H9 (cell line): ENCODE data around the gene TSPAN5. TPM values are rescaled to one million over a fixed set of nuclear protein-coding genes. Genes with fewer than 3 reads are reported as not detected.

ENCODE experiments used
- DNase-seq: peaks from one replicate; pipeline ENCODE4 v3.0.0-alpha.2; 2017
- H2AFZ ChIP-seq: one replicate; pipeline ENCODE4 v1.6.1; 2013; ENCODE audit warnings: mild to moderate bottlenecking, low read length, control low read depth, moderate library complexity
- H2AK5ac ChIP-seq: 2 replicates; pipeline ENCODE4 v1.6.1; 2013; ENCODE audit warnings: low read length, control low read depth, mixed read lengths; ENCODE audit not compliant: insufficient read length
- H2BK120ac ChIP-seq: one replicate; pipeline ENCODE4 v1.6.1; 2013; ENCODE audit warnings: low read depth, mild to moderate bottlenecking, low read length, control low read depth, inconsistent platforms; ENCODE audit not compliant: poor library complexity, severe bottlenecking
- H2BK12ac ChIP-seq: 2 replicates; pipeline ENCODE4 v1.6.1; 2013; ENCODE audit warnings: low read length, control low read depth, mixed read lengths, low read depth; ENCODE audit not compliant: insufficient read length
- H2BK15ac ChIP-seq: 2 replicates; pipeline ENCODE4 v1.6.1; 2013; ENCODE audit warnings: low read depth, low read length, control low read depth
- H2BK20ac ChIP-seq: one replicate; pipeline ENCODE4 v1.6.1; 2013; ENCODE audit warnings: low read depth, mild to moderate bottlenecking, low read length, control low read depth, inconsistent platforms; ENCODE audit not compliant: poor library complexity, severe bottlenecking
- H2BK5ac ChIP-seq: 2 replicates; pipeline ENCODE4 v1.6.1; 2013; ENCODE audit warnings: low read length, control low read depth, mixed read lengths; ENCODE audit not compliant: insufficient read length
- H3K14ac ChIP-seq: 2 replicates; pipeline ENCODE4 v1.6.1; 2013; ENCODE audit warnings: low read length, control low read depth; ENCODE audit not compliant: insufficient read depth
- H3K18ac ChIP-seq: 2 replicates; pipeline ENCODE4 v1.6.1; 2013; ENCODE audit warnings: low read depth, mild to moderate bottlenecking, mixed read lengths, low read length, control low read depth; ENCODE audit not compliant: insufficient read length
- H3K23ac ChIP-seq: 2 replicates; pipeline ENCODE4 v1.6.1; 2013; ENCODE audit warnings: low read length, control low read depth, mixed read lengths, low read depth; ENCODE audit not compliant: insufficient read length
- H3K23me2 ChIP-seq: 2 replicates; pipeline ENCODE4 v1.6.1; 2013; ENCODE audit warnings: low read depth, mild to moderate bottlenecking, mixed read lengths, low read length, control low read depth; ENCODE audit not compliant: insufficient read length, poor library complexity, severe bottlenecking
- H3K27ac ChIP-seq: 2 replicates; pipeline ENCODE4 v1.5.1; 2013; ENCODE audit warnings: low read length, control low read depth, mixed read lengths, low read depth; ENCODE audit not compliant: insufficient read length
- H3K27me3 ChIP-seq: 2 replicates; pipeline ENCODE4 v1.6.1; 2013; ENCODE audit warnings: low read length, control low read depth, inconsistent platforms; ENCODE audit not compliant: insufficient read depth
- H3K4ac ChIP-seq: 2 replicates; pipeline ENCODE4 v1.6.1; 2013; ENCODE audit warnings: low read depth, mild to moderate bottlenecking, control low read depth, inconsistent platforms, low read length, moderate library complexity
- H3K4me1 ChIP-seq: 2 replicates; pipeline ENCODE4 v1.6.1; 2013; ENCODE audit warnings: low read length, control low read depth, inconsistent platforms; ENCODE audit not compliant: insufficient read depth
- H3K4me2 ChIP-seq: 2 replicates; pipeline ENCODE4 v1.6.1; 2013; ENCODE audit warnings: low read length, control low read depth, mixed read lengths; ENCODE audit not compliant: insufficient read length, insufficient read depth
- H3K56ac ChIP-seq: 2 replicates; pipeline ENCODE4 v1.6.1; 2013; ENCODE audit warnings: low read depth, mild to moderate bottlenecking, mixed read lengths, low read length, control low read depth; ENCODE audit not compliant: insufficient read length
- H3K79me1 ChIP-seq: 2 replicates; pipeline ENCODE4 v1.6.1; 2013; ENCODE audit warnings: low read depth, mild to moderate bottlenecking, moderate library complexity, low read length, control low read depth, inconsistent platforms; ENCODE audit not compliant: insufficient read depth, poor library complexity, severe bottlenecking
- H3K79me2 ChIP-seq: 2 replicates; pipeline ENCODE4 v1.6.1; 2013; ENCODE audit warnings: low read length, control low read depth, inconsistent platforms; ENCODE audit not compliant: insufficient read depth
- H3K9ac ChIP-seq: 2 replicates; pipeline ENCODE4 v1.6.1; 2013; ENCODE audit warnings: low read length, control low read depth, mixed read lengths; ENCODE audit not compliant: insufficient read length; ENCODE audit errors: extremely low read depth
- H3K9me3 ChIP-seq: one replicate; pipeline ENCODE4 v1.6.1; 2013; ENCODE audit warnings: low read depth, low read length, inconsistent platforms; ENCODE audit not compliant: control insufficient read depth
- H3T11ph ChIP-seq: one replicate; pipeline ENCODE4 v1.6.1; 2013; ENCODE audit warnings: mild to moderate bottlenecking, low read length, control low read depth, inconsistent platforms
- H4K20me1 ChIP-seq: one replicate; pipeline ENCODE4 v1.6.1; 2013; ENCODE audit not compliant: control insufficient read depth, insufficient read length, insufficient read depth
- H4K5ac ChIP-seq: 2 replicates; pipeline ENCODE4 v1.6.1; 2013; ENCODE audit warnings: low read depth, mild to moderate bottlenecking, mixed read lengths, low read length, control low read depth; ENCODE audit not compliant: insufficient read length
- H4K8ac ChIP-seq: replicated peaks from 2 replicates; pipeline ENCODE4 v1.6.1; 2013; ENCODE audit warnings: low read length, control low read depth, mixed read lengths, low read depth; ENCODE audit not compliant: insufficient read length
- H4K91ac ChIP-seq: 2 replicates; pipeline ENCODE4 v1.6.1; 2013; ENCODE audit warnings: low read depth, mild to moderate bottlenecking, moderate library complexity, mixed read lengths, low read length, control low read depth; ENCODE audit not compliant: insufficient read length
- H3K27ac Mint-ChIP-seq, 3 experiments: 2 replicates in 2 of 3; 3 replicates in 1 of 3; pipeline ENCODE4 v1.8.0; 2020 to 2021; ENCODE audit warnings: mixed read lengths in 3 of 3, mild to moderate bottlenecking in 1 of 3, moderate library complexity in 1 of 3
- H3K27me3 Mint-ChIP-seq: 2 replicates; pipeline ENCODE4 v1.8.0; 2021; ENCODE audit warnings: low read depth, mild to moderate bottlenecking, moderate library complexity, mixed read lengths
- H3K36me3 Mint-ChIP-seq, 3 experiments: 2 replicates in 2 of 3; 3 replicates in 1 of 3; pipeline ENCODE4 v1.8.0; 2020 to 2021; ENCODE audit warnings: low read depth in 3 of 3, mixed read lengths in 3 of 3; ENCODE audit not compliant: insufficient read depth in 1 of 3
- H3K4me1 Mint-ChIP-seq, 2 experiments: 2 replicates each; pipeline ENCODE4 v1.8.0; 2020; ENCODE audit warnings: mixed read lengths in 2 of 2
- H3K4me3 Mint-ChIP-seq, 2 experiments: 2 replicates in 1 of 2; 3 replicates in 1 of 2; pipeline ENCODE4 v1.8.0; 2020 to 2021; ENCODE audit warnings: mild to moderate bottlenecking in 2 of 2, mixed read lengths in 2 of 2, moderate library complexity in 1 of 2
- H3K9me3 Mint-ChIP-seq, 2 experiments: 2 replicates in 1 of 2; 3 replicates in 1 of 2; pipeline ENCODE4 v1.8.0; 2020; ENCODE audit warnings: mild to moderate bottlenecking in 2 of 2, mixed read lengths in 2 of 2, moderate library complexity in 1 of 2
- CTCF ChIP-seq: fragments of 200-600 bp; sonication (generic); conservative IDR thresholded peaks from 3 replicates; pipeline ENCODE4 v1.8.0; 2021; ENCODE audit warnings: antibody characterized with exemption, mild to moderate bottlenecking
- WGBS: extraction: QIAGEN DNeasy Blood & Tissue Kit; methylation state at CpG from one replicate; pipeline ENCODE4 v1.1.7; 2013; ENCODE audit warnings: missing lambda C conversion rate, low lambda C conversion rate, mixed read lengths; ENCODE audit not compliant: insufficient read length; ENCODE audit errors: extremely low coverage; 5-methylcytosine and 5-hydroxymethylcytosine counted together
- total RNA-seq: library from RNA; stranded (reverse); gene quantifications from 2 replicates; pipeline ENCODE4 v1.2.1, GENCODE V29; 2021

The TSPAN5 gene
- total RNA-seq, 1 experiment from 2014 or later, result 7.0 TPM

GRCh38 chr4:98546910-98547594 lies 111.4 kb downstream of the TSPAN5 start:
- no peak for DNase-seq
- Histone ChIP-seq H3K27me3 (no peaks in the 10 kb centered on the region), H2BK5ac (no peak overlapping the region), H3K9ac (no peak overlapping the region), H3K79me2 (no peaks in the 10 kb centered on the region), H3T11ph (no peak overlapping the region), H2BK20ac (no peak overlapping the region), H3K14ac (peak overlapping the region; percentile 57; the same call in 1 of the 2 replicates), H4K20me1 (no peaks in the 10 kb centered on the region), H2BK15ac (peak overlapping the region; percentile 94; the same call in 1 of the 2 replicates), H3K4me1 (no peaks in the 10 kb centered on the region), H4K91ac (peak overlapping the region; percentile 29), H2BK12ac (no peak overlapping the region), H3K56ac (no peak overlapping the region), H3K27ac (no peak overlapping the region), H3K23ac (no peak overlapping the region), H3K4me2 (no peak overlapping the region), H2AFZ (no peak overlapping the region), H3K18ac (peak overlapping the region; percentile 48), H3K9me3 (no peaks in the 10 kb centered on the region), H3K23me2 (no peaks in the 10 kb centered on the region), H4K5ac (no peak overlapping the region), H4K8ac (no peak overlapping the region), H3K79me1 (no peaks in the 10 kb centered on the region), H2AK5ac (no peak overlapping the region), H2BK120ac (no peak overlapping the region), H3K4ac (no peak overlapping the region)
- no CpG with 5 or more reads among the region's 17 CpGs for WGBS
- Mint-ChIP-seq H3K4me3 (no peak overlapping the region), H3K9me3 (peaks cover 0 to 5% of the 10 kb centered on the region in 2 experiments; a peak in 3 of 5 replicates), H3K27ac (peak overlapping the region in 1 of 3 experiments; percentile 57; a peak in 1 of 7 replicates), H3K27me3 (no peaks in the 10 kb centered on the region), H3K4me1 (peaks cover 7 to 10% of the 10 kb centered on the region in 2 experiments; a peak in 3 of 4 replicates), H3K36me3 (peaks cover 0 to 8% (median 4%) of the 10 kb centered on the region in 3 experiments; a peak in 4 of 7 replicates)
- TF ChIP-seq CTCF, result no peak
